GM10248 (cell line): ENCODE results near the gene DNMT3A.

Experiments used
- CTCF ChIA-PET: fragments of 300-600 bp; sonication (Branson Sonifier 250); formaldehyde crosslinking; extraction: SDS; loops from one replicate; lab custom pipeline; 2021; ENCODE audit warnings: antibody characterized with exemption; lab: Yijun Ruan, JAX
- POLR2A ChIA-PET: fragments of 350-650 bp; sonication (Branson Sonifier 250); formaldehyde crosslinking; extraction: SDS; loops from one replicate; lab custom pipeline; 2020; ENCODE audit warnings: antibody characterized with exemption; lab: Yijun Ruan, JAX
- DNase-seq: peaks from one replicate; pipeline ENCODE4 v3.0.0; 2012; ENCODE audit errors: extremely low spot score
- TF ChIP-seq, protein P1 (sequence below): IDR thresholded peaks from 2 replicates; pipeline ENCODE4 v1.5.1; 2012; ENCODE audit warnings: mild to moderate bottlenecking, low read depth; ENCODE audit errors: extremely low read depth, missing control alignments, control extremely low read depth

Gene DNMT3A

GRCh38 chr2:25338401-25338800, 3.3 kb downstream of the DNMT3A start:
- ChIA-PET CTCF (interaction anchor here (1.1 to 2.1 kb wide), 4 partner anchors 24 to 327 kb away, joined by 3 to 10 read pairs (median 4); no protein-coding TSS in a partner anchor), POLR2A (no interaction called here)
- TF ChIP-seq, protein P1, sequence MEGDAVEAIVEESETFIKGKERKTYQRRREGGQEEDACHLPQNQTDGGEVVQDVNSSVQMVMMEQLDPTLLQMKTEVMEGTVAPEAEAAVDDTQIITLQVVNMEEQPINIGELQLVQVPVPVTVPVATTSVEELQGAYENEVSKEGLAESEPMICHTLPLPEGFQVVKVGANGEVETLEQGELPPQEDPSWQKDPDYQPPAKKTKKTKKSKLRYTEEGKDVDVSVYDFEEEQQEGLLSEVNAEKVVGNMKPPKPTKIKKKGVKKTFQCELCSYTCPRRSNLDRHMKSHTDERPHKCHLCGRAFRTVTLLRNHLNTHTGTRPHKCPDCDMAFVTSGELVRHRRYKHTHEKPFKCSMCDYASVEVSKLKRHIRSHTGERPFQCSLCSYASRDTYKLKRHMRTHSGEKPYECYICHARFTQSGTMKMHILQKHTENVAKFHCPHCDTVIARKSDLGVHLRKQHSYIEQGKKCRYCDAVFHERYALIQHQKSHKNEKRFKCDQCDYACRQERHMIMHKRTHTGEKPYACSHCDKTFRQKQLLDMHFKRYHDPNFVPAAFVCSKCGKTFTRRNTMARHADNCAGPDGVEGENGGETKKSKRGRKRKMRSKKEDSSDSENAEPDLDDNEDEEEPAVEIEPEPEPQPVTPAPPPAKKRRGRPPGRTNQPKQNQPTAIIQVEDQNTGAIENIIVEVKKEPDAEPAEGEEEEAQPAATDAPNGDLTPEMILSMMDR: no peak

GRCh38 chr2:25337891-25338290, 3.8 kb downstream of the DNMT3A start:
- POLR2A ChIA-PET: no interaction called here
- TF ChIP-seq, protein P1: no peak
- CTCF ChIA-PET: interaction anchor here (1.4 to 2.1 kb wide), 2 partner anchors 25 to 327 kb away, joined by 3 to 10 read pairs; no protein-coding TSS in a partner anchor
- DNase-seq: no peak

More at GRCh38 chr2:25338401-25338800, 3.3 kb downstream of the DNMT3A start:
- DNase-seq: no peak

DNA sequence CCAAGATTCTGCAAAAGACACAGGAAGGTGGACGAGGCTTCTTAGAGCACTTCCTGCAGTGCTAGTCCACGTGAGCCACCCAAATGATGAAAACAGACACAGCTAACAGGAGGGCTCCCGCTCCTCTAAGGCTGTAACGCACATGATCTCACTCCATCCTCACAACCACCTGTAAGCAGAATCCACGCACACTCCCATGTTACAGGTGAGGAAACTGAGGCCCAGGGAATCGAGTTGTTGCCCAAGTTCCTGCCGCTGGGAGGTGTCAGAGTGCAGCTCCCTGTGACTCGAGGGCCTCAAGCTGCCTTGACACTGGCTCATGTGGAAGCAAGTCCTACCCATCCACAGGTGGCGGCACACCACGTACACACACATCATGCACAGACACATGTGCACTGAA, 4.4 kb downstream of the DNMT3A start:
- ChIA-PET POLR2A (interaction anchor here (1.7 kb wide), 1 partner anchor 25 kb away, joined by 5 read pairs; no protein-coding TSS in a partner anchor), CTCF (interaction anchor here (2.1 to 4.1 kb wide), 2 partner anchors 13 to 25 kb away, joined by 10 to 15 read pairs; no protein-coding TSS in a partner anchor)
- TF ChIP-seq, protein P1: no peak
- DNase-seq: no peak

DNA sequence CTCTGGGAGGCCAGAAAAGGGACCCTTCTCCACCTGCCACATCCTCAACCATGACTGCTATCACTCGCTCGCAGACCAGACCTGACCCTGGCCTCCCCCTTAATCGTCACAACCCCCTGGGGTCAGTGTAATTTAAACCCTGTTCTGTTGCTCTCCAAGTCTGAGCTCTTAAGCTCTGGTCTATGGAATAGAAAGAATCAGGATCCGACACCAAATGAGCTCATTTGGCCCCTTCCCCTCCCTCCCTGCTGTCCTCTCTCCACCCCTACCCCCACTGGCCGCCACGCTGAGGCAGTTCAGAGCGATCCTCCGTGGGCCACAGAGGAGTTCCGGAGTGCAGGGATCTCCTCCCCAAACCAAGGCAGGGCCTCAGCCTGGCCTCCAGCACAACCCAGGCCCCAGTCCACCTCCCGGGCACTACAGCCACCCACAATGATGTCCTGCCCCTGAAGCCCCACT, 5.3 kb downstream of the DNMT3A start:
- ChIA-PET CTCF (interaction anchor here (1.4 to 4.1 kb wide), 4 partner anchors 12 to 328 kb away, joined by 3 to 15 read pairs (median 7); no protein-coding TSS in a partner anchor), POLR2A (interaction anchor here (0.7 to 1.7 kb wide), 2 partner anchors 20 to 26 kb away, joined by 3 to 5 read pairs; no protein-coding TSS in a partner anchor)
- TF ChIP-seq, protein P1: no peak
- DNase-seq: no peak

- TF ChIP-seq, protein P1: no peak
- no peak for DNase-seq
- CTCF ChIA-PET: interaction anchor here (1.0 to 4.1 kb wide), 4 partner anchors 12 to 329 kb away, joined by 3 to 15 read pairs (median 4); no protein-coding TSS in a partner anchor
- POLR2A ChIA-PET: interaction anchor here (0.7 to 1.7 kb wide), 4 partner anchors 20 to 118 kb away, joined by 3 to 7 read pairs (median 5); no protein-coding TSS in a partner anchor
Observed at GRCh38 chr2:25335971-25336370, 5.8 kb downstream of the DNMT3A start.

- no peak for DNase-seq
- ChIA-PET POLR2A (interaction anchor here (0.7 kb wide), 2 partner anchors 84 to 119 kb away, joined by 5 to 7 read pairs; no protein-coding TSS in a partner anchor), CTCF (interaction anchor here (1.0 to 4.1 kb wide), 4 partner anchors 11 to 330 kb away, joined by 3 to 15 read pairs (median 4); no protein-coding TSS in a partner anchor)
- TF ChIP-seq, protein P1: no peak
Observed at GRCh38 chr2:25335204-25335603, 6.5 kb downstream of the DNMT3A start.
